HepG2 (cell line): ENCODE data around the gene C2orf81. TPM values are rescaled to one million over a fixed set of nuclear protein-coding genes. Genes with fewer than 3 reads are reported as not detected.

Experiments used
- ATAC-seq: fragments of 200-7000 bp; cut with Tn5 transposase; 3 replicates; pipeline ENCODE4 v1.9.1; 2020; ENCODE audit warnings: mild to moderate bottlenecking, moderate library complexity
- BruUV-seq: library from RNA; stranded (reverse); fragments of 400-500 nt; replicated peaks from 2 replicates; lab custom pipeline; 2021; lab: Mats Ljungman, UMichigan
- CTCF ChIA-PET: fragments of 300-600 bp; formaldehyde crosslinking; extraction: SDS; loops from one replicate; lab custom pipeline; 2021; ENCODE audit warnings: low total read pairs, inconsistent platforms, low intra/inter-chr PET ratio; lab: Yijun Ruan, JAX
- POLR2A ChIA-PET: fragments of 350-600 bp; sonication (Branson Sonifier 250); formaldehyde crosslinking; loops from one replicate; lab custom pipeline; 2020; ENCODE audit warnings: antibody characterized with exemption, inconsistent platforms; lab: Yijun Ruan, JAX
- DNase-seq: peaks from one replicate; pipeline ENCODE4 v3.0.0-alpha.2; 2015; ENCODE audit warnings: low spot score
- FAIRE-seq: peaks from 3 replicates; lab custom pipeline; 2011; peaks lifted over from hg19 to GRCh38; lab: Jason Lieb, UNC
- H2AFZ ChIP-seq: one replicate; pipeline ENCODE4 v1.6.1; 2011; ENCODE audit warnings: low read length, inconsistent platforms
- H3K27ac ChIP-seq: fragments of 300-600 bp; 3 replicates; pipeline ENCODE4 v1.8.0; 2011; ENCODE audit warnings: mixed run types, mild to moderate bottlenecking, mixed read lengths, low read length, inconsistent platforms; ENCODE audit not compliant: insufficient read depth; ENCODE audit errors: extremely low read length
- H3K27me3 ChIP-seq, 2 experiments: fragments of 200-600 bp in 1 of 2; 2 replicates in 1 of 2; 3 replicates in 1 of 2; pipeline versions ENCODE4 v1.6.0 to v1.8.0; 2011; ENCODE audit warnings: low read length in 2 of 2, mild to moderate bottlenecking in 2 of 2, moderate library complexity in 2 of 2, inconsistent platforms in 1 of 2; ENCODE audit not compliant: insufficient read depth in 2 of 2, control insufficient read depth in 1 of 2
- H3K36me3 ChIP-seq, 2 experiments: fragments of 200-600 bp in 1 of 2; replicated peaks in 1 of 2; 2 replicates in 1 of 2; 3 replicates in 1 of 2; pipeline versions ENCODE4 v1.5.1 to v1.8.0; 2011; ENCODE audit warnings: low read length in 2 of 2, inconsistent platforms in 1 of 2; ENCODE audit not compliant: insufficient read depth in 2 of 2, control insufficient read depth in 1 of 2
- H3K4me1 ChIP-seq: 2 replicates; pipeline ENCODE4 v1.5.1; 2012; ENCODE audit warnings: low read length, inconsistent platforms; ENCODE audit not compliant: insufficient read depth
- H3K4me2 ChIP-seq: 2 replicates; pipeline ENCODE4 v1.6.0; 2011; ENCODE audit warnings: low read depth, low read length, inconsistent platforms
- H3K4me3 ChIP-seq, 3 experiments: fragments of 200-600 bp in 1 of 3; sonication (generic), shearing (Covaris generic) in 1 of 3; replicated peaks in 1 of 3; 2 replicates each; pipeline ENCODE4 v1.5.1; 2011 to 2016; ENCODE audit warnings: low read length in 3 of 3, inconsistent platforms in 2 of 3, low read depth in 2 of 3, mild to moderate bottlenecking in 2 of 3, control low read depth in 1 of 3, mixed read lengths in 1 of 3; ENCODE audit not compliant: insufficient read depth in 1 of 3
- H3K79me2 ChIP-seq: one replicate; pipeline ENCODE4 v1.6.1; 2011; ENCODE audit warnings: low read length, inconsistent platforms; ENCODE audit not compliant: insufficient read depth
- H3K9ac ChIP-seq: 2 replicates; pipeline ENCODE4 v1.6.0; 2011; ENCODE audit warnings: mild to moderate bottlenecking, low read depth, low read length, inconsistent platforms; ENCODE audit not compliant: insufficient read depth
- H3K9me3 ChIP-seq: 2 replicates; pipeline ENCODE4 v1.5.1; 2012; ENCODE audit warnings: mild to moderate bottlenecking, low read length
- H4K20me1 ChIP-seq: 2 replicates; pipeline ENCODE4 v1.6.0; 2011; ENCODE audit warnings: inconsistent platforms, mild to moderate bottlenecking, low read length, moderate library complexity; ENCODE audit not compliant: insufficient read depth
- ATM ChIP-seq: fragments of 450-650 bp; IDR thresholded peaks from 2 replicates; pipeline ENCODE4 v1.7.1; 2017; ENCODE audit warnings: mild to moderate bottlenecking, borderline replicate concordance
- FOXO1 ChIP-seq: sonication (generic); formaldehyde crosslinking; IDR thresholded peaks from 2 replicates; pipeline ENCODE4 v1.4.0; 2020; ENCODE audit warnings: missing genetic modification reagents
- KDM2A ChIP-seq: sonication (generic); formaldehyde crosslinking; IDR thresholded peaks from 2 replicates; pipeline ENCODE4 v1.4.0; 2020; ENCODE audit warnings: low read depth, missing genetic modification reagents, borderline replicate concordance
- KLF9 ChIP-seq: IDR thresholded peaks from 2 replicates; pipeline ENCODE4 v1.6.1; 2016; ENCODE audit warnings: low read depth
- MAFK ChIP-seq, 2 experiments: IDR thresholded peaks in 1 of 2; conservative IDR thresholded peaks in 1 of 2; 2 replicates each; pipeline ENCODE4 v1.6.1; 2011; ENCODE audit warnings: improper control_type of control experiment in 2 of 2, low read length in 2 of 2
- MIER3 ChIP-seq: IDR thresholded peaks from 2 replicates; pipeline ENCODE4 v1.6.1; 2016; ENCODE audit warnings: missing compliant biosample characterization, borderline replicate concordance
- NCOA2 ChIP-seq: sonication (generic); formaldehyde crosslinking; IDR thresholded peaks from 2 replicates; pipeline ENCODE4 v1.8.0; 2022; ENCODE audit warnings: inconsistent platforms
- NR1H2 ChIP-seq: sonication (generic); formaldehyde crosslinking; IDR thresholded peaks from 2 replicates; pipeline ENCODE4 v1.8.1; 2022; ENCODE audit warnings: low read depth, missing genetic modification reagents, borderline replicate concordance
- RCOR2 ChIP-seq: IDR thresholded peaks from 2 replicates; pipeline ENCODE4 v1.6.1; 2016; ENCODE audit warnings: missing biosample characterization, missing genetic modification reagents
- SIX1 ChIP-seq: sonication (generic); formaldehyde crosslinking; IDR thresholded peaks from 2 replicates; pipeline ENCODE4 v1.4.0; 2020; ENCODE audit warnings: missing genetic modification reagents, borderline replicate concordance
- ZFP82 ChIP-seq: sonication (generic); formaldehyde crosslinking; IDR thresholded peaks from 2 replicates; pipeline ENCODE4 v1.5.1; 2020; ENCODE audit warnings: mild to moderate bottlenecking, missing genetic modification reagents, borderline replicate concordance
- ZNF30 ChIP-seq: sonication (generic); formaldehyde crosslinking; IDR thresholded peaks from 2 replicates; pipeline ENCODE4 v1.5.0; 2020; ENCODE audit warnings: mild to moderate bottlenecking, missing genetic modification reagents
- ZNF547 ChIP-seq: sonication (generic); formaldehyde crosslinking; IDR thresholded peaks from 2 replicates; pipeline ENCODE4 v1.5.1; 2020; ENCODE audit warnings: mild to moderate bottlenecking, missing genetic modification reagents
- ZNF720 ChIP-seq: sonication (generic); formaldehyde crosslinking; IDR thresholded peaks from 2 replicates; pipeline ENCODE4 v1.4.0; 2020; ENCODE audit warnings: missing genetic modification reagents
- ZSCAN21 ChIP-seq: sonication (generic); formaldehyde crosslinking; IDR thresholded peaks from 2 replicates; pipeline ENCODE4 v1.8.0; 2022; ENCODE audit warnings: mild to moderate bottlenecking, missing genetic modification reagents, moderate library complexity, borderline replicate concordance
- WGBS: methylation state at CpG from one replicate; pipeline ENCODE4 v1.1.6; 2017; ENCODE audit warnings: low lambda C conversion rate; 5-methylcytosine and 5-hydroxymethylcytosine counted together
- in situ Hi-C: cut with HindIII; loops from 2 replicates; pipeline ENCODE4 v1.10.0; 2017; ENCODE audit warnings: low pct_unique_long_range_greater_than_20kb; ENCODE audit not compliant: extremely low pct_ligation_motif_present
- intact Hi-C: fragments of 100-400 bp; cut with micrococcal nuclease; formaldehyde crosslinking; loops from one replicate; pipeline ENCODE4 v1.10.0; 2022; ENCODE audit not compliant: unreplicated experiment
- polyA plus RNA-seq, 8 experiments: library from polyadenylated mRNA; depleted of rRNA in 3 of 8; stranded (reverse) in 7 of 8; unstranded in 1 of 8; fragments of >200 nt; fragmentation: Illumina TruSeq in 4 of 8; extraction: Trizol in 4 of 8; gene quantifications; 2 replicates each; pipeline versions ENCODE4 v1.2.1 to v1.2.3, GENCODE V29; 2011 to 2016; ENCODE audit warnings: low read depth in 4 of 8, missing spikeins in 1 of 8, mixed read lengths in 1 of 8; ENCODE audit not compliant: insufficient read depth in 1 of 8
- total RNA-seq, 5 experiments: library from RNA; depleted of rRNA; stranded (reverse); fragments of >200 nt; fragmentation: Illumina TruSeq; extraction: Trizol; gene quantifications; 2 replicates each; pipeline ENCODE4 v1.2.3, GENCODE V29; 2016; ENCODE audit warnings: low read depth in 1 of 5
- TF ChIP-seq, protein P1 (sequence below): sonication (generic); formaldehyde crosslinking; IDR thresholded peaks from 2 replicates; pipeline ENCODE4 v1.5.1; 2020; ENCODE audit warnings: missing genetic modification reagents, mild to moderate bottlenecking, borderline replicate concordance
- TF ChIP-seq, protein P2 (sequence below): sonication (generic); formaldehyde crosslinking; IDR thresholded peaks from 2 replicates; pipeline ENCODE4 v1.8.0; 2022; ENCODE audit warnings: missing genetic modification reagents, mild to moderate bottlenecking, moderate library complexity, borderline replicate concordance
- TF ChIP-seq, protein P3 (sequence below): sonication (generic); formaldehyde crosslinking; IDR thresholded peaks from 2 replicates; pipeline ENCODE4 v1.8.0; 2023; ENCODE audit warnings: mild to moderate bottlenecking, missing genetic modification reagents
- TF ChIP-seq, protein P4 (sequence below): IDR thresholded peaks from 2 replicates; pipeline ENCODE4 v1.6.1; 2016; ENCODE audit warnings: missing compliant biosample characterization, missing genetic modification reagents, borderline replicate concordance
- TF ChIP-seq, protein P5 (sequence below): IDR thresholded peaks from 2 replicates; pipeline ENCODE4 v1.6.1; 2012; ENCODE audit warnings: inconsistent platforms

Gene C2orf81
- total and polyA plus RNA-seq, 2 of the 13 experiments (the other 11 are each of a cell fraction or from before 2014, with no cell fraction given), result 0.15 to 0.17 TPM

DNA sequence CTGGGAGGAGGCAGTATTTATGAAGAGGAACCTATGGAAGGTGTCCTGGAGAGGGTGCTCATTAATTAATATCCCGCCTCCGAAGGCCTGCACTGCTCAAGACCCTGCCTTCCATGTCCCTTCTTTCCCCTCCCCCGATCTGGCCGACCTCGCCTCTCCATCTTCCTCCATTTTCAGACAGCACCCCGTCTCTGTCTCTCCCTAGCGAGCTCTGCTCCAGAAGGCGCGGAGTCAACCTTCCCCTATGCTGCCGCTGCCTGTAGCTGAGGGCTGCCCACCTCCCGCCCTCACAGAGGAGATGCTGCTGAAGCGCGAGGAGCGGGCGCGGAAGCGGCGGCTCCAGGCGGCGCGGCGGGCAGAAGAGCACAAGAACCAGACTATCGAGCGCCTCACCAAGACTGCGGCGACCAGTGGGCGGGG, 35.7 kb upstream of the C2orf81 start:
- Histone ChIP-seq H3K4me1 (peaks cover 49% of the 10 kb centered on the region), H3K9me3 (no peaks in the 10 kb centered on the region), H3K4me2 (peak overlapping the region; percentile 95), H2AFZ (no peak overlapping the region), H3K27me3 (no peaks in the 10 kb centered on the region; a peak in 1 of 5 replicates), H4K20me1 (peaks cover 4% of the 10 kb centered on the region; the same call in 1 of the 2 replicates), H3K27ac (peak overlapping the region; percentile 89), H3K9ac (peak overlapping the region; percentile 85), H3K36me3 (peaks cover 1 to 12% of the 10 kb centered on the region in 2 experiments; a peak in 4 of 5 replicates), H3K79me2 (peaks cover 22% of the 10 kb centered on the region), H3K4me3 (peak overlapping the region; percentile 75 to 92 (median 76))
- no TSS peak for BruUV-seq
- DNase-seq, result no peak
- in situ Hi-C loops (no loop called here), intact Hi-C loops (no loop called here)
- ATAC-seq, result no peak
- POLR2A ChIA-PET, result interaction anchor here (0.7 to 12.4 kb wide), 11 partner anchors 14 to 1244 kb away, joined by 3 to 342 read pairs (median 24); partner anchors contain the start of genes CCDC142, LBX2, MRPL53 and PCGF1
- CTCF ChIA-PET, result no interaction called here
- 2% methylated on average over 27 of the region's 27 CpGs for WGBS
- FAIRE-seq, result no peak
- TF ChIP-seq ZNF30 (CRISPR knock-in tag) (no peak), KDM2A (CRISPR knock-in tag) (no peak), NR1H2 (no peak), ZFP82 (0 out of 2 replicates have a peak, but pooled peaks have one; percentile 31), MAFK (conservative IDR thresholded peaks at IDR 0.05 in 1 of 2, IDR thresholded peaks at IDR 0.05 in 1 of 2; ENCODE audit: low read length in 2 of 2) (no peak), RCOR2 (CRISPR knock-in tag) (no peak), KLF9 (CRISPR knock-in tag) (0 out of 2 replicates have a peak, but pooled peaks have one; percentile 3), ZSCAN21 (CRISPR knock-in tag) (peak; percentile 69; the same call in 1 of the 2 replicates), ZNF720 (CRISPR knock-in tag) (no peak), SIX1 (no peak), MIER3 (CRISPR knock-in tag) (no peak), ZNF547 (CRISPR knock-in tag) (0 out of 2 replicates have a peak, but pooled peaks have one; percentile 18), ATM (no peak), FOXO1 (CRISPR knock-in tag) (no peak), NCOA2 (CRISPR knock-in tag) (no peak)
- TF ChIP-seq, protein P1, sequence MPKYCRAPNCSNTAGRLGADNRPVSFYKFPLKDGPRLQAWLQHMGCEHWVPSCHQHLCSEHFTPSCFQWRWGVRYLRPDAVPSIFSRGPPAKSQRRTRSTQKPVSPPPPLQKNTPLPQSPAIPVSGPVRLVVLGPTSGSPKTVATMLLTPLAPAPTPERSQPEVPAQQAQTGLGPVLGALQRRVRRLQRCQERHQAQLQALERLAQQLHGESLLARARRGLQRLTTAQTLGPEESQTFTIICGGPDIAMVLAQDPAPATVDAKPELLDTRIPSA (CRISPR knock-in tag), result no peak
- TF ChIP-seq, protein P2, sequence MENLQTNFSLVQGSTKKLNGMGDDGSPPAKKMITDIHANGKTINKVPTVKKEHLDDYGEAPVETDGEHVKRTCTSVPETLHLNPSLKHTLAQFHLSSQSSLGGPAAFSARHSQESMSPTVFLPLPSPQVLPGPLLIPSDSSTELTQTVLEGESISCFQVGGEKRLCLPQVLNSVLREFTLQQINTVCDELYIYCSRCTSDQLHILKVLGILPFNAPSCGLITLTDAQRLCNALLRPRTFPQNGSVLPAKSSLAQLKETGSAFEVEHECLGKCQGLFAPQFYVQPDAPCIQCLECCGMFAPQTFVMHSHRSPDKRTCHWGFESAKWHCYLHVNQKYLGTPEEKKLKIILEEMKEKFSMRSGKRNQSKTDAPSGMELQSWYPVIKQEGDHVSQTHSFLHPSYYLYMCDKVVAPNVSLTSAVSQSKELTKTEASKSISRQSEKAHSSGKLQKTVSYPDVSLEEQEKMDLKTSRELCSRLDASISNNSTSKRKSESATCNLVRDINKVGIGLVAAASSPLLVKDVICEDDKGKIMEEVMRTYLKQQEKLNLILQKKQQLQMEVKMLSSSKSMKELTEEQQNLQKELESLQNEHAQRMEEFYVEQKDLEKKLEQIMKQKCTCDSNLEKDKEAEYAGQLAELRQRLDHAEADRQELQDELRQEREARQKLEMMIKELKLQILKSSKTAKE, result no peak; the same call in 1 of the 2 replicates
- TF ChIP-seq, protein P3, sequence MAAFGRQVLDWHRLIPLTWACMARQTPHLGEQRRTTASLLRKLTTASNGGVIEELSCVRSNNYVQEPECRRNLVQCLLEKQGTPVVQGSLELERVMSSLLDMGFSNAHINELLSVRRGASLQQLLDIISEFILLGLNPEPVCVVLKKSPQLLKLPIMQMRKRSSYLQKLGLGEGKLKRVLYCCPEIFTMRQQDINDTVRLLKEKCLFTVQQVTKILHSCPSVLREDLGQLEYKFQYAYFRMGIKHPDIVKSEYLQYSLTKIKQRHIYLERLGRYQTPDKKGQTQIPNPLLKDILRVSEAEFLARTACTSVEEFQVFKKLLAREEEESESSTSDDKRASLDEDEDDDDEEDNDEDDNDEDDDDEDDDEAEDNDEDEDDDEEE (CRISPR knock-in tag), result no peak
- TF ChIP-seq, protein P4, sequence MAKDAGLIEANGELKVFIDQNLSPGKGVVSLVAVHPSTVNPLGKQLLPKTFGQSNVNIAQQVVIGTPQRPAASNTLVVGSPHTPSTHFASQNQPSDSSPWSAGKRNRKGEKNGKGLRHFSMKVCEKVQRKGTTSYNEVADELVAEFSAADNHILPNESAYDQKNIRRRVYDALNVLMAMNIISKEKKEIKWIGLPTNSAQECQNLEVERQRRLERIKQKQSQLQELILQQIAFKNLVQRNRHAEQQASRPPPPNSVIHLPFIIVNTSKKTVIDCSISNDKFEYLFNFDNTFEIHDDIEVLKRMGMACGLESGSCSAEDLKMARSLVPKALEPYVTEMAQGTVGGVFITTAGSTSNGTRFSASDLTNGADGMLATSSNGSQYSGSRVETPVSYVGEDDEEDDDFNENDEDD (CRISPR knock-in tag), result 0 out of 2 replicates have a peak, but pooled peaks have one; percentile 45
- TF ChIP-seq, protein P5, sequence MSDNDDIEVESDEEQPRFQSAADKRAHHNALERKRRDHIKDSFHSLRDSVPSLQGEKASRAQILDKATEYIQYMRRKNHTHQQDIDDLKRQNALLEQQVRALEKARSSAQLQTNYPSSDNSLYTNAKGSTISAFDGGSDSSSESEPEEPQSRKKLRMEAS, result peak; percentile 34; the same call in 1 of the 2 replicates
